Measurements from ENCODE around the gene BRD7. TPM values are rescaled to one million over a fixed set of nuclear protein-coding genes. Genes with fewer than 3 reads are reported as not detected.

Gene BRD7
- polyA plus RNA-seq (ENCODE audit: insufficient read length in 4 of 4): 100 to 1,000 TPM; 109 to 149 (median 135) TPM

- peak in 1 of 4 donors; percentile 38 for DNase-seq (ENCODE audit: low read depth in 4 of 4, low spot score in 3 of 4)
Measured at GRCh38 chr16:50368410-50369132, at the start of gene BRD7. BRD7 (minus strand) TSS chr16:50368988; CDS start chr16:50368774, 214 bp downstream.

- DNase-seq (ENCODE audit: low read depth in 4 of 4, low spot score in 3 of 4): no peak
Measured at GRCh38 chr16:50416388-50416787, 47.6 kb upstream of the BRD7 start.

DNA sequence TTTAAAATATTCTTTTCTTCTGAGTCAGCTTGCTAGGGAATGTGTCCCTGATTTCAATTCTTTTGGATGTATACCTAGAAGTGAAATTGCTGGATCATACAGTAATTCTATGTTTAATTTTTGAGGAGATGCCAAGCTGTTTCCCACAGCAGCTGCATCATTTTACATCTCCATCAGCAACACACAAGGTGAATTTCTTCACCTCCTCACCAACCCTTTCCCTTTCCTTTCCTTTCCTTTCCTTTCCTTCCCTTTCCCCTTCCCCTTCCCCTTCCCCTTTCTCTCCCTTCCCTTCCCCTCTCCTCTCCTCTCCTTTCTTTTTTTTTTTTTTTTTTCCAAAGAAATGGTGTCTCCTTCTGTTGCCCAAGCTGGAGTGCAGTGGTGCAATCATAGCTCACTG is 45.4 kb upstream of the BRD7 start:
- DNase-seq (ENCODE audit: low read depth in 4 of 4, low spot score in 3 of 4): no peak

DNA sequence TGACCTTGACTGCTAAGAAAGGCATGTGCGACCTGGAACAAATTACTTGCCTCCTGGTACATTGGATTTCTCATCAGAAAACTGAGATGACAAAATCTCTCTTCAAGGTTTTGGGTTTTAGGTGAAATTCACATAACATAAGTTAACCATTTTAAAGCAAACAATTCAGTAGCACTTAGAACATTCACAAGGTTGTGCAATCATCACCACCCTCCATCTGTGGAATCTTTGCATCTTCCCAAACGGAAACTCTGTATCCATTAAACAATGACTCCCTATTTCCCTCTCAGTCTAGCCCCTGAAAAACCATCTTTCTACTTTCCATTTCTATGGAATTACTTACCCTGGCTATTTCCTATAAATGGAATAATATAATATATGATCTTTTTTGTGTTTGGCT is 42.2 kb upstream of the BRD7 start:
- DNase-seq (ENCODE audit: low read depth in 4 of 4, low spot score in 3 of 4): no peak

DNA sequence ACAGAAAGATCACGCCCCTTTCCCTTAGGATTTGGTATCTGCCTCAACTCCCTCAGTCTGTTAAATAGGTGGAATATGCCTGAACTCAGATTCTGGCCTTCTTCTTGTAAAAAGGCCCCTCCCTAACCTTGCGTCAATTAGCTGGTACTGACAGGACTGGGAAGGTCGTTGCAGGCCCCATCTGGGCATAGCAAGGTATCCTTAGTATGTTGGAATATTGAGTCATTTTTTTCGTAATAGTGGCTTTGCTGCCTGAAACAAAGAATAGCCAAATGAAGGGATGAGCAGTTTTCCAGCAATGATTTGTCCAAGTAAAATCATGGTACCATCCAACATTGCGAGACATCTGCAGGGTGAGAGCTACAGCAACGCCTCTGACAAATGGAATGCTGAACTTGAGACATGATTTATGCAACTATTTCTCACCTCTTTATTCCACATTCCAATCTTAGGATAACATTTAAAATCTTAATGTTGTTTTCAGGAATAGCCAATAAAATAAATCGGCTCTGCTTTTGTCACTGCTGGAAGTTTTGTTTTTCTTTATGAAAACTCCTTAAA is 39.3 kb upstream of the BRD7 start:
- no peak for DNase-seq (ENCODE audit: low read depth in 4 of 4, low spot score in 3 of 4)

GRCh38 chr16:50407351-50407750 is 38.6 kb upstream of the BRD7 start:
- DNase-seq (ENCODE audit: low read depth in 4 of 4, low spot score in 3 of 4): no peak

DNA sequence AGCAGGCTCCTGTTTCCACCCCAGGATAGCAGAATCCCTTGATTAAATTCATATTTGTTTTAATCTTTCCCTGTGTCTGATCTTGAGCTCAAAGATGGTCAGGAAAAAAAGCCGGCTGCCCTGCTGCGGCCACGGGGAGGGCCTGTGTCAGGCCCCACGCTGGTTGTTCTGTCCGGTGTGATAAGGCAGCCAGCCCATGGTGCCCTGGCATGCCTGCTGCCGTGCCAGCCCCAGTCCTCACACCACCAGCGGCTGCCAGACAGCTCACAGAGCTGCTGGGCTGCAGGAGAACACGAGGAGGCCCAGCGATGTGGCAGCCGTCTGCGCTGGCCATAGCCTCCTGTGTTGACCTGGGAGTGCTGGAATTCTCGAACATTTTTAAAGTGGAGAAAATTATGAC is 34.7 kb upstream of the BRD7 start:
- no peak for DNase-seq (ENCODE audit: low read depth in 4 of 4, low spot score in 3 of 4)

DNA sequence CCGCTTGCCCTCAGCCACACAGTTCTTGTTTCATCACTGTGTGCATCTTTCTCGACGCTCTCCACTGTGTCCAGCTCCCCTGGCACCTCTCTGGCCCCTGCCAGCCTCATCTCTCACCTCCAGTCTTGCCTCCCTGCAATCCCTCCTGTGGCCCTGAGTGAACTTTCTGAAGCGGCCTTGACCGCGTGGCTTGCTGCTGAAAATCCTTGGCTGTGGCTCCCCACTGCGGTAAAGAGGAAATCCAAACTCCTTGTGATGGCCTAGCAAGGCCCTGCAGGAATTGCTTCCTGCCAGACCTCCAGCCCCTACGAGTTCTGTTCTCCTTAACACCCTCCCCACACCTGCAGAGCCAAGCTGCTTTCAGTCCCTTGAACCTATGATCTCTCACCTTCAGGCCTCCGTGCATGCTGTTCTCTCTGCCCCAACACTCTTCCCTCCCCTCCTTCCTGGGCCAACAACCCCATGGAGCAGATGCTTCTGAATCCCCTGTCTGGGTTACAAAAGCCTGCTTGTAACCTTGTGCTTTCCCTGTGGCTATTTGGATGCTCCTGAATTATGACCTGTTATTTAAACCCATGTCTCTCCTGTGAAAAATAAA is 33.6 kb upstream of the BRD7 start:
- no peak for DNase-seq (ENCODE audit: low read depth in 4 of 4, low spot score in 3 of 4)

GRCh38 chr16:50401355-50401754 is 32.6 kb upstream of the BRD7 start:
- DNase-seq (ENCODE audit: low read depth in 4 of 4, low spot score in 3 of 4): no peak

DNA sequence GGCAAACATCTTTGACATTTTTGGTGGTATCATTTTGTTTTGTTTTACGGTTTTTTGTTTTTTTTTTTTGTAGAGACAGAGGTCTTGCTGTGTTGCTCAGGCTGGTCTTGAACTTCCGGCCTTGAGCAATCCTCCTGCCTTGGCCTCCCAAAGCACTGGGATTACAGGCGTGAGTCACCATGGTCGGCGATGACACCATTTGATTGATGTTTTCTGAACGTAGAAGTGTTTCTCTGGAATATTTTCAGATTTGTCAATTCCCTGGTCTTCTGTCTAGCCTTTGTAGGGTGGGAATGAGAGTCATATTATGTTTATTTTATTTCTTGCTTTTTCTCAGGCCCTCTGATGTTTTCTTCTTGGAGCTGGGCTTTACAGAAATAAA is 32.2 kb upstream of the BRD7 start:
- no peak for DNase-seq (ENCODE audit: low read depth in 4 of 4, low spot score in 3 of 4)

GRCh38 chr16:50400312-50400966 is 31.7 kb upstream of the BRD7 start:
- no peak for DNase-seq (ENCODE audit: low read depth in 4 of 4, low spot score in 3 of 4)

GRCh38 chr16:50399411-50399810 is 30.6 kb upstream of the BRD7 start:
- no peak for DNase-seq (ENCODE audit: low read depth in 4 of 4, low spot score in 3 of 4)

- DNase-seq (ENCODE audit: low read depth in 4 of 4, low spot score in 3 of 4): no peak
Measured at GRCh38 chr16:50398336-50398735, 29.5 kb upstream of the BRD7 start.

GRCh38 chr16:50396761-50397535 is 28.2 kb upstream of the BRD7 start:
- no peak for DNase-seq (ENCODE audit: low read depth in 4 of 4, low spot score in 3 of 4)

DNA sequence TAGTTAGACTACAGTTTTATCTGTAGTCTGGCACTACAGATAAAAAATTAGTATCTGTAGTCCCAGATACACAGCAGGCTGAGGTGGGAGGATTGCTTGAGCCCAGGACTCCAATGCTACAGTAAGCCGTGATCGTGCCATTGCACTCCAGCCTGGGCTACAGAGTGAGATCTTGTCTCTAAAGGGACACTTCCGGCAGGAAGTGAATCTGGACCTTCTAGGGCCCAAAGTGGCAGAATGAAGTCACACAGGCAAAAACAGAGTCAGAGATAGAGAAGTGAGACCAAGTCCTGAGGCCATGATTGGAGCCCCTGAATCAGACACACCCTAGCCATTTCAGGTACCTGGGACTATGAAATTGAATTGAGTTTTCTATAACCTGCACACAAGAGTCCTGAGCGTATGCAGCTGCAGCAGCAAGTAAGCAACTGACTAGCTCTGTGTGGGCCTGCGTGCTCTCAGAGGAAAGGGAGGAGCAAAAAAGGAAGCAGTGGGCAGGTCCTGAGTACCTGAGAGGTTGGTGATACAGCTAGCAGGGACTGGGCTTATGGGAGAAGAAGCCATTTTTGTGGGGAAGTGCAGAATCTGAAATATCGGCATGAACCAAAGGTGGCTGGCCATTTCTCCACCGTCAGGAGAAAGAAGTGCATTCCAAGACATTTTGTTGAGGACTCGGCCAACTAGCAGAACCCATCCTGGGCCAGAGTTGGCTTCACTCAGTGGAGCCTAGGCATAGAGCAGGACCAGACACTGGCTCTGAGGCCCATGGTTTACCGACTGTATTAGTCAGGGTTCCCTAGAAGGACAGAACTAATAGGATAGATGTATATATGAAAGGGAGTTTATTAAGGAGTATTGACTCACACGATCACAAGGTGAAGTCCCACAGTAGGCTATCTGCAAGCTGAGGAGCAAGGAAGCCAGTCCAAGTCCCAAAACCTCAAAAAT is 27.2 kb upstream of the BRD7 start:
- DNase-seq (ENCODE audit: low read depth in 4 of 4, low spot score in 3 of 4): no peak

GRCh38 chr16:50393858-50394802 is 25.3 kb upstream of the BRD7 start:
- no peak for DNase-seq (ENCODE audit: low read depth in 4 of 4, low spot score in 3 of 4)

DNA sequence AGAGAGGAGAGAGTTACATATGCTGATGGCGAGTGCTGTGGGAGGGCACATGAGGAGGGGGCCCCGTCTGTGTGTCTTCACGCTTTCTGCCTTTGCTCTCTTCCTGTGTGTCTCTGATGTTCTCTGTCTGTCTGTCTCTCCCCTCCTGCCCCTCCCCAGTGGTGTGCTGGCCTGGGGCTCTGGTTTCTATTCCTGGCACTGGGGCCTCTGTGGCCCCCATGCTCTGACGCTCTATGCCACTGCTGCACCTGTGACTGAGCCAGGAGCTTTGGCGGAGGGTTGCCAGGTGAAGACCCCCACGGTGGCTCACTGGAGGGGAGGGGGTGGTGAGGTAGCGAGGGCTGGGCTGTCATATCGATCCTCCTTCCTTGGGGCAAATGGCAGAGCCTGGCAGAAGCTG is 24.6 kb upstream of the BRD7 start:
- no peak for DNase-seq (ENCODE audit: low read depth in 4 of 4, low spot score in 3 of 4)

- no peak for DNase-seq (ENCODE audit: low read depth in 4 of 4, low spot score in 3 of 4)
Measured at GRCh38 chr16:50390914-50391716, 22.3 kb upstream of the BRD7 start.

All from right renal pelvis (tissue), 4 donors.